Neural cell (in vitro differentiated cells): ENCODE results near the gene EPHA2. TPM values are rescaled to one million over a fixed set of nuclear protein-coding genes. Genes with fewer than 3 reads are reported as not detected.

Experiments used
- H2AFZ ChIP-seq: fragments of 200-600, 300-800 bp; sonication (generic), shearing (Covaris generic); 2 replicates; pipeline ENCODE4 v1.6.0; 2014; ENCODE audit warnings: low read depth, mild to moderate bottlenecking, antibody characterized with exemption, low read length, moderate library complexity
- H3F3A ChIP-seq: fragments of 200-600 bp; shearing (Covaris generic); 2 replicates; pipeline ENCODE4 v1.6.1; 2016; ENCODE audit warnings: mild to moderate bottlenecking, moderate library complexity, mixed read lengths, antibody characterized with exemption, low read length; ENCODE audit not compliant: insufficient read depth, poor library complexity, severe bottlenecking
- H3K27ac ChIP-seq: fragments of 200-600, 300-800 bp; sonication (generic), shearing (Covaris generic); 2 replicates; pipeline ENCODE4 v1.5.1; 2014; ENCODE audit warnings: mild to moderate bottlenecking, low read length, moderate library complexity
- H3K27me3 ChIP-seq: fragments of 300-800, 200-600 bp; sonication (generic), shearing (Covaris generic); 2 replicates; pipeline ENCODE4 v1.6.0; 2014; ENCODE audit warnings: mild to moderate bottlenecking, low read depth, low read length, moderate library complexity; ENCODE audit not compliant: insufficient read depth
- H3K36me3 ChIP-seq: fragments of 300-800, 200-600 bp; sonication (generic), shearing (Covaris generic); 2 replicates; pipeline ENCODE4 v1.5.1; 2014; ENCODE audit warnings: mild to moderate bottlenecking, antibody characterized with exemption, low read length, moderate library complexity; ENCODE audit not compliant: insufficient read depth
- H3K4me2 ChIP-seq: fragments of 300-800, 200-600 bp; sonication (generic), shearing (Covaris generic); 2 replicates; pipeline ENCODE4 v1.6.0; 2014; ENCODE audit warnings: mild to moderate bottlenecking, low read length
- H3K4me3 ChIP-seq: fragments of 300-800, 200-600 bp; sonication (generic), shearing (Covaris generic); 2 replicates; pipeline ENCODE4 v1.5.1; 2014; ENCODE audit warnings: mild to moderate bottlenecking, low read length, moderate library complexity
- H3K79me2 ChIP-seq: fragments of 200-600 bp; shearing (Covaris generic); replicated peaks from 2 replicates; pipeline ENCODE4 v1.6.0; 2014; ENCODE audit warnings: mild to moderate bottlenecking, low read length, moderate library complexity; ENCODE audit not compliant: insufficient read depth
- H3K9ac ChIP-seq: fragments of 300-800, 200-600 bp; sonication (generic), shearing (Covaris generic); 2 replicates; pipeline ENCODE4 v1.6.1; 2016; ENCODE audit warnings: mild to moderate bottlenecking, low read length, mixed read lengths
- H3K9me2 ChIP-seq: fragments of 200-600 bp; shearing (Covaris generic); 2 replicates; pipeline ENCODE4 v1.6.1; 2016; ENCODE audit warnings: mild to moderate bottlenecking, low read length, mixed read lengths; ENCODE audit not compliant: insufficient read depth
- H3K9me3 ChIP-seq: fragments of 200-600, 300-800 bp; sonication (generic), shearing (Covaris generic); 2 replicates; pipeline ENCODE4 v1.6.1; 2016; ENCODE audit warnings: mild to moderate bottlenecking, mixed run types, low read length, moderate library complexity, mixed read lengths
- H4K20me1 ChIP-seq: fragments of 200-600 bp; shearing (Covaris generic); 2 replicates; pipeline ENCODE4 v1.6.1; 2016; ENCODE audit warnings: mild to moderate bottlenecking, mixed run types; ENCODE audit not compliant: insufficient read depth
- POLR2AphosphoS5 ChIP-seq: IDR thresholded peaks from 2 replicates; pipeline ENCODE4 v1.6.1; 2012
- RAD21 ChIP-seq: fragments of 450-650 bp; conservative IDR thresholded peaks from 2 replicates; pipeline ENCODE4 v1.6.1; 2014; ENCODE audit warnings: antibody characterized with exemption, mild to moderate bottlenecking, moderate library complexity
- polyA plus RNA-seq: library from polyadenylated mRNA; depleted of rRNA; stranded (reverse); fragments of >200 nt; gene quantifications from 2 replicates; pipeline ENCODE4 v1.2.3, GENCODE V29; 2014

EPHA2 gene
- polyA plus RNA-seq, 1 donor from 2014 or later, result 0.63 TPM

- H4K20me1 ChIP-seq, result no peaks in the 10 kb centered on the region
- no peak overlapping the region for H3K4me3 ChIP-seq
- H3F3A ChIP-seq, result no peaks in the 10 kb centered on the region
- no peak overlapping the region for H3K27ac ChIP-seq
- H3K27me3 ChIP-seq, result peaks cover 10% of the 10 kb centered on the region
- H3K9me3 ChIP-seq, result no peaks in the 10 kb centered on the region
- no peak for TF ChIP-seq RAD21
- no peak for TF ChIP-seq POLR2AphosphoS5
- no peak overlapping the region for H3K4me2 ChIP-seq
- H3K9me2 ChIP-seq, result no peaks in the 10 kb centered on the region
- no peak overlapping the region for H2AFZ ChIP-seq
- H3K36me3 ChIP-seq, result no peaks in the 10 kb centered on the region
- no peak overlapping the region for H3K9ac ChIP-seq
- no peaks in the 10 kb centered on the region for H3K79me2 ChIP-seq
Measured at GRCh38 chr1:16075337-16076030, 80.4 kb downstream of the EPHA2 start.

Other genes with a start within 250 kb of the EPHA2 start
- 114 and 137 TPM in 2 replicates for gene ZBTB17, start 180.0 kb downstream of the EPHA2 start, polyA plus RNA-seq
- gene SRARP, start 151.8 kb downstream of the EPHA2 start, polyA plus RNA-seq, result not detected in 2 replicates
- 0.10 TPM in 1 of 2 replicates, not detected in the other for gene HSPB7, start 138.0 kb downstream of the EPHA2 start, polyA plus RNA-seq
- not detected in 2 replicates for gene CLCNKA, start 134.0 kb downstream of the EPHA2 start, polyA plus RNA-seq
- not detected in 2 replicates for gene CLCNKB, start 112.3 kb downstream of the EPHA2 start, polyA plus RNA-seq
- 0.84 and 0.97 TPM in 2 replicates for gene FAM131C, start 82.4 kb downstream of the EPHA2 start, polyA plus RNA-seq
- 0.93 and 2.1 TPM in 2 replicates for gene ARHGEF19, start 56.6 kb upstream of the EPHA2 start, polyA plus RNA-seq
- gene CPLANE2, start 81.1 kb upstream of the EPHA2 start, polyA plus RNA-seq, result 5.7 and 8.2 TPM in 2 replicates
- 30.1 and 31.9 TPM in 2 replicates for gene FBXO42, start 196.4 kb upstream of the EPHA2 start, polyA plus RNA-seq
- gene SZRD1, start 211.2 kb upstream of the EPHA2 start, polyA plus RNA-seq, result 13.6 and 17.6 TPM in 2 replicates